Right renal pelvis (tissue), 4 donors: ENCODE data around the gene HNRNPF. TPM values are rescaled to one million over a fixed set of nuclear protein-coding genes. Genes with fewer than 3 reads are reported as not detected.
"Not testable (repeated sequence)": the region's sequence is repeated elsewhere in the genome, so short reads cannot be mapped to it uniquely, and the experiment has no call there.

Experiments
- DNase-seq, 4 donors: peaks; one replicate each; pipeline ENCODE4 v3.0.0-alpha.2; 2013; ENCODE audit warnings: low read depth in 4 of 4, low spot score in 3 of 4, missing footprints in 1 of 4
- polyA plus RNA-seq, 4 donors: library from polyadenylated mRNA; unstranded; fragments of 120-200 nt; gene quantifications; one replicate each; pipeline ENCODE4 v1.2.1, GENCODE V29; 2013; ENCODE audit not compliant: insufficient read length in 4 of 4

Gene HNRNPF
- polyA plus RNA-seq, 4 donors: 215 to 239 (median 232) TPM

- no peak for DNase-seq
Observed at GRCh38 chr10:43353495-43354329, 55.3 kb downstream of the HNRNPF start.

- no peak for DNase-seq
Observed at GRCh38 chr10:43352951-43353350, 56.0 kb downstream of the HNRNPF start.

- no peak for DNase-seq
Observed at GRCh38 chr10:43351301-43351700, 57.7 kb downstream of the HNRNPF start.

GRCh38 chr10:43350686-43351085 lies 58.3 kb downstream of the HNRNPF start:
- DNase-seq: no peak

GRCh38 chr10:43350156-43350555 lies 58.8 kb downstream of the HNRNPF start:
- DNase-seq: no peak

GRCh38 chr10:43348511-43349312 lies 60.3 kb downstream of the HNRNPF start:
- peak; percentile 71 to 75 (median 74) for DNase-seq

- no peak for DNase-seq
Observed at GRCh38 chr10:43347997-43348396, 61.0 kb downstream of the HNRNPF start.

- no peak for DNase-seq
Observed at GRCh38 chr10:43344051-43344450, 64.9 kb downstream of the HNRNPF start.

GRCh38 chr10:43343126-43343525 lies 65.9 kb downstream of the HNRNPF start:
- no peak for DNase-seq

- DNase-seq: no peak
Observed at GRCh38 chr10:43342279-43343125, 66.5 kb downstream of the HNRNPF start.

- DNase-seq: no peak
Observed at GRCh38 chr10:43341450-43341849, 67.5 kb downstream of the HNRNPF start.

- DNase-seq: no peak
Observed at GRCh38 chr10:43340619-43341018, 68.4 kb downstream of the HNRNPF start.

- no peak for DNase-seq
Observed at GRCh38 chr10:43340101-43340500, 68.9 kb downstream of the HNRNPF start.

- DNase-seq: no peak
Observed at GRCh38 chr10:43339136-43339535, 69.8 kb downstream of the HNRNPF start.

- no peak for DNase-seq
Observed at GRCh38 chr10:43338117-43338516, 70.9 kb downstream of the HNRNPF start.

GRCh38 chr10:43337536-43337935 lies 71.5 kb downstream of the HNRNPF start:
- DNase-seq: not testable (repeated sequence)

- DNase-seq: no peak
Observed at GRCh38 chr10:43336641-43337318, 72.2 kb downstream of the HNRNPF start.

GRCh38 chr10:43336061-43336460 lies 72.9 kb downstream of the HNRNPF start:
- no peak for DNase-seq
